ENCODE results near the gene MEIS2.

DNA sequence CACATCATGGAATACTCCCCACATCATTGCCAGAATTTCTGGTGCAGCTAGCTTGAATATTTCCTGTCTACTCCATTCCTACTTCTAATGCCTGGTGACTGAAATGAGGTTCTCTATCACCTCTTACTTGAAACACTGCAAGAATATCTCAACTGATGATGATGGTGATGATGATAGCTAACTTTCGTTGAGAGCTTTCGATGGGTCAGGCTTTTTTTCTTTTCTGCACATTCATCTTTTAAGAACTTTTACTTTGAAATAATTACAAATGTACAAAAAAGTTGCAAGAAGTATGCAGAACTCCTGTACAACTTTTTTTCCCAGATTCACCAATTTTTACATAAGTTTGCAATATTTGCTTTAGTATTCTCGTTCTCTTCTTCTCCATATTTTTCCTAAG lies 233.5 kb downstream of the MEIS2 start:
- TF ChIP-seq, protein P1, sequence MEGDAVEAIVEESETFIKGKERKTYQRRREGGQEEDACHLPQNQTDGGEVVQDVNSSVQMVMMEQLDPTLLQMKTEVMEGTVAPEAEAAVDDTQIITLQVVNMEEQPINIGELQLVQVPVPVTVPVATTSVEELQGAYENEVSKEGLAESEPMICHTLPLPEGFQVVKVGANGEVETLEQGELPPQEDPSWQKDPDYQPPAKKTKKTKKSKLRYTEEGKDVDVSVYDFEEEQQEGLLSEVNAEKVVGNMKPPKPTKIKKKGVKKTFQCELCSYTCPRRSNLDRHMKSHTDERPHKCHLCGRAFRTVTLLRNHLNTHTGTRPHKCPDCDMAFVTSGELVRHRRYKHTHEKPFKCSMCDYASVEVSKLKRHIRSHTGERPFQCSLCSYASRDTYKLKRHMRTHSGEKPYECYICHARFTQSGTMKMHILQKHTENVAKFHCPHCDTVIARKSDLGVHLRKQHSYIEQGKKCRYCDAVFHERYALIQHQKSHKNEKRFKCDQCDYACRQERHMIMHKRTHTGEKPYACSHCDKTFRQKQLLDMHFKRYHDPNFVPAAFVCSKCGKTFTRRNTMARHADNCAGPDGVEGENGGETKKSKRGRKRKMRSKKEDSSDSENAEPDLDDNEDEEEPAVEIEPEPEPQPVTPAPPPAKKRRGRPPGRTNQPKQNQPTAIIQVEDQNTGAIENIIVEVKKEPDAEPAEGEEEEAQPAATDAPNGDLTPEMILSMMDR (IDR thresholded peaks at IDR 0.05) = no peak
- no peak for TF ChIP-seq POLR2A (IDR thresholded peaks at IDR 0.05)

Measured in Peyer's patch (tissue), 4 donors.